Neuron (in vitro differentiated cells): Measurements from ENCODE around the gene CDC42EP3.
A peak's percentile ranks its signal among the peaks of the same experiment; 100 is the strongest.

Source experiments
- H2AFZ ChIP-seq: one replicate; pipeline ENCODE4 v1.6.1; 2013; ENCODE audit warnings: low read depth, mild to moderate bottlenecking, inconsistent platforms, low read length, moderate library complexity
- H3K27me3 ChIP-seq: one replicate; pipeline ENCODE4 v1.6.1; 2013; ENCODE audit warnings: low read length; ENCODE audit not compliant: insufficient read depth
- H3K36me3 ChIP-seq: one replicate; pipeline ENCODE4 v1.6.1; 2013; ENCODE audit warnings: low read length; ENCODE audit not compliant: insufficient read depth
- H3K4me1 ChIP-seq: one replicate; pipeline ENCODE4 v1.6.1; 2013; ENCODE audit warnings: low read length; ENCODE audit not compliant: insufficient read depth
- H3K4me3 ChIP-seq: 2 replicates; pipeline ENCODE4 v1.5.1; 2013; ENCODE audit warnings: mild to moderate bottlenecking, low read length, moderate library complexity
- H3K9me3 ChIP-seq: one replicate; pipeline ENCODE4 v1.6.1; 2013; ENCODE audit warnings: low read length

The CDC42EP3 gene, protein sequence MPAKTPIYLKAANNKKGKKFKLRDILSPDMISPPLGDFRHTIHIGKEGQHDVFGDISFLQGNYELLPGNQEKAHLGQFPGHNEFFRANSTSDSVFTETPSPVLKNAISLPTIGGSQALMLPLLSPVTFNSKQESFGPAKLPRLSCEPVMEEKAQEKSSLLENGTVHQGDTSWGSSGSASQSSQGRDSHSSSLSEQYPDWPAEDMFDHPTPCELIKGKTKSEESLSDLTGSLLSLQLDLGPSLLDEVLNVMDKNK

DNA sequence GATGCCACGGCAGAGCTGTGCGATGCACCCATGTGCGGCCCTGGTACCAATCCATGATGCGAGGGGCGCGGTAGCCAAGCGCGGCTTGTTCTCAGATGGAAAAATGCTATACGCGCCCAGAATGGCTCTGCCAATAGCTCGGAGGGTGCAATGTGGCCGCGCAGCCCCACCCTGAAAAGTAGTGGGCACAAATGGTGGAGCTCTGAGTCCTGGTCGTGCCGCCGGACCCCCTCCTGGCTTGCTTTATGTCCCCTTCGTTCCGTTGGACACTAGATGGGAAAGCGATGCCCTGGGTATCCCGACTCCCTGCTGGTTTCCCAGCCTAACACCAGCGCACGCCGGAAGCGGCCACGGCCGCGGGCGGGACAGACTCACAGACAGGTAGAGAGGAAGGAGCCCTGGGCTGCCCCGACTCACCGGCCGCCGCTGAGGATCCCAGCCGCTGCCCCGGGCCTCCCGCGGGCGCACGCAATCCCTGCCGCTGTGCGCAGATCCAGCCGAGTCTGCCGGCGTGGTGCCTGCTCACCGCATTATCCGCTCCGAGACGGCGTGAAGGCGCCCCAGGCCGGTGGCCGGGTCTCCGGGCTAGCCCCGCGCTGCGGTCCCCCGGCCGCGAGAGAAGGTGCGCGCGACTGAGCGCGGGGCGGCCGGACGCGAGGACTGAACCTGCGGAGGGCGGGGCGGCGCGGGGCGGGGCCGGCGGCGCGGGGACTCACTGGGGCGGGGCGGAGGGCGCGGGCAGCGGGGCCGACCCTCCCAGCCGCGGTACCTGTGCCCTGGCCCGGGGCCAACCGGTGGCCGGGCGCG is at the start of gene CDC42EP3:
TSS of gene CDC42EP3 (minus strand) at position 634 of the 807 bp plus-strand sequence. CDS start 25,055 bp downstream, outside the sequence.
- Histone ChIP-seq H3K4me1 (peaks cover 23% of the 10 kb centered on the region), H3K9me3 (no peaks in the 10 kb centered on the region), H2AFZ (peak within 1 kb of the TSS; percentile 98), H3K36me3 (no peaks in the 10 kb centered on the region), H3K4me3 (peak within 1 kb of the TSS; percentile 90), H3K27me3 (no peaks in the 10 kb centered on the region)

DNA sequence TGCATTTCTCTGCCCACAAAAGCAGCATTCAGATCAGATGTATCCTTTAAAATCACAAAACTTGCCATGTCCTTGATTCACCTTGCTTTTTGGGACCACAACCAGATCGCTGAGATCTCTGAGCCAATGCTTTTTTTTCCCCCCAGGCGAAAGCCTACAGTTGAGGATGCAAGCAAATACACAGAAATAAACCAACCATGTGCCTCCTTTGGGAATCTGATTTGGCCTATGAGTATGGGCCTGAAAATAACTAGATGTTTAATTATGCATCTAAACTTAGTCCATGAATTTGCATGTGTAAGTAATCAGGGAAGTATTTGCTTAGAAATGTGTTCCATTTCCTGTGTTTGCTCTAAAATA is 49.7 kb upstream of the CDC42EP3 start:
- Histone ChIP-seq H3K9me3 (no peaks in the 10 kb centered on the region), H3K27me3 (no peaks in the 10 kb centered on the region), H3K4me1 (no peaks in the 10 kb centered on the region), H3K36me3 (no peaks in the 10 kb centered on the region), H3K4me3 (no peak overlapping the region), H2AFZ (no peak overlapping the region)

DNA sequence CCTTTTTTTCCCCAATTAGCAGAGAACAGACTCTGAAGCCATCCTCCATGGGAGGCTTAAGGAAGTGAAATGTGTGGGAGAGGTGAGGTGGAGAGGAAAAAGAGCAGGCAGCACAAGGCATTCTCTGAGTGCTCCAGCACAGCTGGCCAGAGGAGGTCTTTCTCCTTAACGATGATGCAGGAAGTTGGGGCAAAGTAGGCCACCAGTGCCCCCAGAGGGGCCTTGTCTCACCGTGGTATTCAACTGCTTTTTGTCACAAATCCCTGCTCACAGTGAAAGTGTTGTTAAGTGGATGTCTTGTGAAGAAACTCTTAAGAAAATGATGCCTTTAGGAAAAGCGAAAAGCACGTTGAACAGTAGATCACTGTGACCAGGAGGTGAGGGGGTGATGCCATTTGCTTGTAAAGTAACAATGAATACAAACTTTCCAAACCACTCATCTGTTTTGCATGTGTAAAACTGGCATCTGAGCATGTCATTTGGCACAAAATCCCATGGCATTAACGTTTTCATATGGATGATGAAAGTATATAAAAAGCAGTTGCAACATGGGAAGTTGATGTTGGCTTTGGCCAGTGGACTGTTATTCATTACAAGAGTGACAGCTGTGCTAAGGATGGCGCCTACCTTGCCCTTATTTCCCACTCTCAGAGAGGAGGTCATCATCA is 49.2 kb upstream of the CDC42EP3 start:
- no peak overlapping the region for H2AFZ ChIP-seq

DNA sequence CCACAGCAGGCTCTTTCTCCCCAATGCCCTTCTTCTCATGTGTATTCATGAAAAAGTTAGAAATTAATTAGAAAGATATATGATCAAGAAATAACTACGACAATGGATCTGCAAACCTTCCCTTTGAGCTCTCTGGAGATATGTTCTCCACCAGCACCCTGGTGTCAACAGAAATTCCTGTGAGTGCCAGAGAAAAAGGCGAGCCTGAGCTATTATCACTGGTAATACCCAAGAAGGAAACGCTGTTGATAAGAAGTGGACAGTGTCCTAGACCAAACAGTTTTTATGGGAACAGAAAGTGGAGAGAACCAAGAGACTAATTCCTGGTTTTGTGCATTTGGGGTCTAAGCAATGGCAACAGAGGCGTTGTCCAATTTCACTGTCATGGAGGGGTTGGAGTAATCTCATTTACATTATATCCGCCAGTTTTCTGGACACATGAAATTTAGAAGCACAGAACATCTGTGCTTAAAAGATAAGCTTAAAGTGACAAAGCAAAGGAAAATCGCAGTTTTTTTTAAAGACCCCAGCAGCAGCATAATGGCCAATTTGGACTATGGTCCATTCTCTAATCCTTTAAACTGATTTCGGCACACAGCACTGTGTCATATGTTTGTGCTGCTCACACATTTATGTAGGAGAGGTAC is 47.2 kb upstream of the CDC42EP3 start:
- no peaks in the 10 kb centered on the region for H3K4me1 ChIP-seq

More for the DNA sequence above, 49.2 kb upstream of the CDC42EP3 start:
- Histone ChIP-seq H3K4me1 (no peaks in the 10 kb centered on the region), H3K36me3 (no peaks in the 10 kb centered on the region), H3K27me3 (no peaks in the 10 kb centered on the region), H3K9me3 (no peaks in the 10 kb centered on the region), H3K4me3 (no peak overlapping the region)

DNA sequence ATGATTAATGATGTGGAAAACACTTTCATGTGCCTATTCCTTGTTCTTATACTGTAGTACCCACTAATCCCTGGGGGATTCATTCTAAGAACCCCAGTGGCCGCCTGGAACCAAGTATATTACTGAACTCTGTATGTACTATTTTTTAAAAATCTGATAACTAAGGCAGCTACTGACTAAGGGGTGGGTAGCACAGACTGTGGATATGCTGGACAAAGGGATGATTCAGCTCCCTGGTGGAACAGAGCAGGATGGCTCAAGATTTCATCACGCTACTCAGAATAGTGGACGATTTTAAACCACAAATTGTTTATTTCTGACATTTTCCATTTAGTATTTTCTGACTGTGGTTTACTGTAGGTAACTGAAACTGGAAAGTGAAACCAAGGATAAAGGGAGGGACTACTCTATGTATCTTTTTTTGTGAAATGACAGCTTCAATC is 41.8 kb upstream of the CDC42EP3 start:
- no peaks in the 10 kb centered on the region for H3K9me3 ChIP-seq
- no peaks in the 10 kb centered on the region for H3K4me1 ChIP-seq
- no peaks in the 10 kb centered on the region for H3K27me3 ChIP-seq
- no peaks in the 10 kb centered on the region for H3K36me3 ChIP-seq
- no peak overlapping the region for H3K4me3 ChIP-seq
- H2AFZ ChIP-seq, result no peak overlapping the region

More for the DNA sequence above, 47.2 kb upstream of the CDC42EP3 start:
- Histone ChIP-seq H3K4me3 (no peak overlapping the region), H3K27me3 (no peaks in the 10 kb centered on the region), H2AFZ (no peak overlapping the region), H3K9me3 (no peaks in the 10 kb centered on the region), H3K36me3 (no peaks in the 10 kb centered on the region)

DNA sequence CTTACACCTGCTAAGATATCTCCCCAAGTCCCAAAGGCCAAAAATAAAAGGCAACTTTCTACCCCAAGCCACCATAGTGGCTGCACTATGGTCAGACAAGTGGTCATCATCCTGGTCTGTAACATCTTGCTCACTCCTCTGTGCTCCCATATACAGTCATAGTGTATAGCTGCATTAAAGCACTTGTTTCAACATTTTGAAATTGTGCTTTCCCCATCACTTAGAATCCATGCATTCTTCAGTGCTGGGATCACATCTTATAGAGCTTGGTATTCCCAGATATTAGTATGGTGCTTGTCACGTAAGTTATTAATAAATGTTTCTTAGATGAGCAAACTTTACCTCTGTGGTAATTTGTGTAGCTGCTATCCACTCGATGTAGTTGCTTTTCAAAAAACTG is 40.4 kb upstream of the CDC42EP3 start:
- H3K4me3 ChIP-seq, result no peak overlapping the region
- H2AFZ ChIP-seq, result no peak overlapping the region
- no peaks in the 10 kb centered on the region for H3K36me3 ChIP-seq
- H3K4me1 ChIP-seq, result no peaks in the 10 kb centered on the region
- H3K9me3 ChIP-seq, result no peaks in the 10 kb centered on the region
- H3K27me3 ChIP-seq, result no peaks in the 10 kb centered on the region

DNA sequence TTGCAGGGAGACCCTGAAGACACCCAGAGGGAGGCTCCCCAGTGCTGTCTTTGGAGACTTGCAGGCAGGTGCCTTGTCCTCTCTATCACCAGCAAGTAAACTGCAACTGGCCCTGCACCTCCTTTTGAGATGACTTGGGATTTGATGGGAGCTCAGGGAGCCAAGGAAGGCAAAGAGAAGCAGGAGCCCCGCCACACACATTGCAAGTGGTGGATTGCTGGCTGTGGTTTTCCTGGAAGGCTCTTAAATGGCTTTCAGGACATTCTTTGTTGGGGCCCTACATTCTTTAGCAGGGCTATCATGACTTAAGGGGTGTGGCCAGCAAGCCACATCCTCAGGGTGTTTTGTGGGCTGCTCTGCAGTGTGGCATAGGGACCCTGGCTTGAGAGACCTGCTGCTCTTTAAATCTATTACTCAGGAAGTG is 39.9 kb upstream of the CDC42EP3 start:
- H2AFZ ChIP-seq, result no peak overlapping the region
- no peaks in the 10 kb centered on the region for H3K27me3 ChIP-seq
- H3K36me3 ChIP-seq, result no peaks in the 10 kb centered on the region
- H3K4me1 ChIP-seq, result no peaks in the 10 kb centered on the region
- H3K4me3 ChIP-seq, result no peak overlapping the region
- no peaks in the 10 kb centered on the region for H3K9me3 ChIP-seq

DNA sequence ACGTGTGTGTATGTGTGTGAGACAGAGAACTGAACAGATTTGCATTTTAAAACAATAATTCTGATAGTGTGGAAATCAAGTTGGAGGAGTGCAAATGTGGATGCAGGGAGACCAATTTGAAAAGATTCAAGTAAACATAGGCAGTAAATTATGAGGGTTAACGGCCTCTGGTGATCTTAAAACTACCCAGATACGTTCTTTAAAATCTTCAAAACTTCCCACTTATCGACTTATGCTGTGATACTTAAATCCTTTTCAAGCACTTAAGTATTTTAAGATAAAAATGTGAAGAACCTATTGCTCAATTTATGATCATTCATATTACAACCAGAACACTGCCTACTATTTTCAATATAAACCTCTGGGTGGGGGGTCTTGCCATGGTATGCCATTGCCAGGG is 37.7 kb upstream of the CDC42EP3 start:
- Histone ChIP-seq H3K9me3 (no peaks in the 10 kb centered on the region), H3K4me1 (no peaks in the 10 kb centered on the region), H3K36me3 (no peaks in the 10 kb centered on the region), H2AFZ (no peak overlapping the region), H3K4me3 (no peak overlapping the region), H3K27me3 (no peaks in the 10 kb centered on the region)

DNA sequence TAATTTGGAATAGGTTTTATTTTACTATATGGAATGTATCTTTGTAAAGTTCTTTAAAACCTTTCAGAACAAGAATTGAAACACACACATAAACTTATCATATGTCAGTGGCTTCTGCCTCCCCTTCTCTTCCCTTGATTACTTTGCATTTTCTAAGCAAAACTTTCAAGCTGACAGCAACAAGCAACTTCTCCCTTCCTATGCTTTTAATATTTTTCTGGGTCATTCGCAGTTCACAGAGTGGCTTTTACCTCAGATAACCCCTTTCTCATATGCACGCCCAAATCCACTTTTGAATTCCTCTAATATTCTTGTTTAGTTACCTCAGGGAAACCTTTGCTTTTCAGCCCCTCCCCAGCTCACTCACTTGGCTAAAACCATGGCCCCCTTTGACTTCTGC is 36.7 kb upstream of the CDC42EP3 start:
- H2AFZ ChIP-seq, result no peak overlapping the region
- H3K4me3 ChIP-seq, result no peak overlapping the region
- H3K27me3 ChIP-seq, result no peaks in the 10 kb centered on the region
- H3K4me1 ChIP-seq, result no peaks in the 10 kb centered on the region
- H3K36me3 ChIP-seq, result no peaks in the 10 kb centered on the region
- no peaks in the 10 kb centered on the region for H3K9me3 ChIP-seq

DNA sequence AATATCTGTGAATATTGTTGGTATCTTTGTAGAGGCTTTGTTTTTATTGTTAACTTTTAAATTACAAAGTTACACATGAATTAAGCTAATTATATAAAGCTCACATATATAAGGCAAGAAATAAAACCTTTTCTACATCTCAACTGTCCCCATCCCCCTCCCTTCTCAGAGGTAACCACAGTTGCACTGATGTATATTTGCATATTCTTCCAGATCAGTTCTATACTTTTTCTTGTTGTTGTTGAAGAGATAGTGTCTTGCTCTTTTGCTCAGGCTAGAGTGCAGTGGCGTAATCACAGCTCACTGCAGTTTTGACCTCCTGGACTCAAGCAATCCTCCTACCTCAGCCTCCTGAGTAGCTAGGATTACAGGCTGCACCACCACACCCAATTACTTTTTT is 36.0 kb upstream of the CDC42EP3 start:
- Histone ChIP-seq H2AFZ (no peak overlapping the region), H3K4me3 (no peak overlapping the region), H3K9me3 (no peaks in the 10 kb centered on the region), H3K36me3 (no peaks in the 10 kb centered on the region), H3K27me3 (no peaks in the 10 kb centered on the region), H3K4me1 (no peaks in the 10 kb centered on the region)

DNA sequence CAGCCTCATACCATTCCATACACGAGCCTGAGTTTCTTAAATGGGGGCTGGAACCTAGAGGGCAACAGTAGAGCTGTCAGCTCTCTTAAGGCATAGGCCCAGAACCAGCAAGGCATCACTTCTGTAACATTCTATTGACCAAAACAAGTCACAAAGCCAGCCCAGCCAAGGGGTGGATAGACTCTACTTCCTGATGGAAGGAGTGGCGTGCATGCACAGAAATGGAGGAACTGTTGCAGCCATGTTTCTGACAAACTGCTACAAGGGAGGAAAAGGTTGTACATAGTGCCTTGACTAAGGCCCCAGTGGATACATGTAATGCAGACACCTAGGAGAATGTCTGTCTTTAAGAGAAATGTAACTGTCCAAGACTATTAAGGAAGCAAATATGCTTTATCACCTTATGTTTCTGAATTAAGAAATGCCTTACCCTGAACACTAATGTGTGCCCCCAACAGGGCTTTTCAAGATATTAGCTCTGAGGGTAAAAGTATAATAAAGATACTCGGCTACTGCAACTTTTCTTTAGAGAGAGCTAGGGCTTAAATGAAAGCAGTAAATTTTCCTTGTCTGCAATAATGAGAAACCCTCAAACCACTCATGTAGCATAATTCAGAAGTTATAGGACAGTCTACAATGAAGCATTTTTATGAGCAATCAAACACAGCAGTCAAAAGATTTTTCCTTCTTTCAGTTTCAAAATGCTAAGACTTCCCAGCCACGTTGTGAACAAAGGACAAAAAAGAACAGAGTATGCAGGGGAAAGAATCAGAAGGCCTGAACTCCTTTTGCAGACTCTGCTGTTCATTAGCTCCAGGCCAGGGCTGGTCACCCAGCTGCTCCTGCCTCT is 35.1 kb upstream of the CDC42EP3 start:
- H3K4me1 ChIP-seq, result no peaks in the 10 kb centered on the region
- no peaks in the 10 kb centered on the region for H3K27me3 ChIP-seq
- H3K4me3 ChIP-seq, result no peak overlapping the region
- peak overlapping the region; percentile 49 for H2AFZ ChIP-seq
- no peaks in the 10 kb centered on the region for H3K9me3 ChIP-seq
- no peaks in the 10 kb centered on the region for H3K36me3 ChIP-seq

DNA sequence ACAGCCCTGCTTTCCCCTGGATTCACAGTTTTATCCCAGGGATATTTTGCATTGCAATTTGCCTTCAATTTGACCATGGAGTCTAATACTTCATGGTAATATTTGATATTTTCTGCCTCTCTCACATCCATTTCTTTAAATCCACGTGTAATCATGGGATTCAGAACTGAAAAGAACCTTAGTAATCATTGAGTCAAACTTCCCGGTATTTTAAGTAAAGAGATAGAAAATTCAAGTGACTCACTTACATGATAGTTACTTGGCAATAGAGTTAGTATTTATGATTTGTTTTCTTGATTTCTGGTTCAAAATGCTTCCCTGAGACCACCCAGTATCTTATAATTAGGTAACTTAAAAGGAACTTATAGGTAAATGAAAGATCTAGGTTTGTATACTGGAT is 33.7 kb upstream of the CDC42EP3 start:
- Histone ChIP-seq H3K9me3 (no peaks in the 10 kb centered on the region), H3K27me3 (no peaks in the 10 kb centered on the region), H3K36me3 (no peaks in the 10 kb centered on the region), H3K4me3 (no peak overlapping the region), H2AFZ (no peak overlapping the region), H3K4me1 (no peaks in the 10 kb centered on the region)
